ENCODE data around the gene PTP4A1. TPM values are rescaled to one million over a fixed set of nuclear protein-coding genes. Genes with fewer than 3 reads are reported as not detected.

The PTP4A1 gene
- total and polyA plus RNA-seq, 2 experiments from 2014 or later: 24.9 to 133 TPM

GRCh38 chr6:63565058-63565726 is 7.1 kb upstream of the PTP4A1 start:
- H3K9ac ChIP-seq: no peak overlapping the region
- no peaks in the 10 kb centered on the region for H3K27me3 ChIP-seq (replicated peaks; ENCODE audit: insufficient read depth)
- DNase-seq: no peak
- in situ Hi-C loops (cut with MboI): no loop called here
- H3K4me2 ChIP-seq (ENCODE audit: unreplicated experiment): no peak overlapping the region
- no peaks in the 10 kb centered on the region for H3K9me3 ChIP-seq (ENCODE audit: low read depth)
- H3K27ac ChIP-seq: no peak overlapping the region
- no peak for TF ChIP-seq EZH2 (IDR thresholded peaks at IDR 0.05; ENCODE audit: insufficient read depth, poor library complexity, severe bottlenecking)
- no peak for TF ChIP-seq EZH2phosphoT487 (IDR thresholded peaks at IDR 0.05; ENCODE audit: insufficient read depth, low read depth)
- H2AFZ ChIP-seq: no peak overlapping the region
- no peaks in the 10 kb centered on the region for H3K79me2 ChIP-seq (ENCODE audit: insufficient read depth)
- no peaks in the 10 kb centered on the region for H3K36me3 ChIP-seq (ENCODE audit: low read depth)
- H3F3A ChIP-seq (ENCODE audit: insufficient read depth): peaks cover 16% of the 10 kb centered on the region
- H3K9me2 ChIP-seq (ENCODE audit: insufficient read depth): no peaks in the 10 kb centered on the region
- peaks cover 19% of the 10 kb centered on the region for H3K4me1 ChIP-seq (ENCODE audit: insufficient read depth)
- WGBS, 2 experiments (ENCODE audit: low coverage in 1 of 2, low lambda C conversion rate in 2 of 2, missing lambda C conversion rate in 2 of 2): 87 to 89% methylated on average over 4 of the region's 4 CpGs
- no peak overlapping the region for H3K4me3 ChIP-seq
- no peaks in the 10 kb centered on the region for H4K20me1 ChIP-seq (ENCODE audit: insufficient read depth)

- WGBS, 2 experiments (ENCODE audit: low coverage in 1 of 2, low lambda C conversion rate in 2 of 2, missing lambda C conversion rate in 2 of 2): 49 to 60% methylated on average over 4 of the region's 4 CpGs
- Histone ChIP-seq H3K4me3 (no peak overlapping the region), H3F3A (ENCODE audit: insufficient read depth) (peaks cover 8% of the 10 kb centered on the region), H3K27me3 (replicated peaks; ENCODE audit: insufficient read depth) (no peaks in the 10 kb centered on the region), H4K20me1 (ENCODE audit: insufficient read depth) (no peaks in the 10 kb centered on the region), H3K9me2 (ENCODE audit: insufficient read depth) (no peaks in the 10 kb centered on the region), H3K27ac (no peak overlapping the region), H3K36me3 (ENCODE audit: low read depth) (no peaks in the 10 kb centered on the region), H2AFZ (no peak overlapping the region), H3K9ac (no peak overlapping the region), H3K9me3 (ENCODE audit: low read depth) (no peaks in the 10 kb centered on the region), H3K4me2 (ENCODE audit: unreplicated experiment) (no peak overlapping the region), H3K79me2 (ENCODE audit: insufficient read depth) (no peaks in the 10 kb centered on the region), H3K4me1 (ENCODE audit: insufficient read depth) (peaks cover 13% of the 10 kb centered on the region)
- no peak for TF ChIP-seq EZH2phosphoT487 (IDR thresholded peaks at IDR 0.05; ENCODE audit: insufficient read depth, low read depth)
- TF ChIP-seq EZH2 (IDR thresholded peaks at IDR 0.05; ENCODE audit: insufficient read depth, poor library complexity, severe bottlenecking): no peak
- in situ Hi-C loops (cut with MboI): no loop called here
- DNase-seq: no peak
Measured at GRCh38 chr6:63565727-63566596, 6.3 kb upstream of the PTP4A1 start.

- peaks cover 6% of the 10 kb centered on the region for H3K79me2 ChIP-seq (ENCODE audit: insufficient read depth)
- in situ Hi-C loops (cut with MboI): no loop called here
- no peak overlapping the region for H3K4me2 ChIP-seq (ENCODE audit: unreplicated experiment)
- no peak for DNase-seq
- H4K20me1 ChIP-seq (ENCODE audit: insufficient read depth): no peaks in the 10 kb centered on the region
- H3K9me3 ChIP-seq (ENCODE audit: low read depth): no peaks in the 10 kb centered on the region
- no peaks in the 10 kb centered on the region for H3K27me3 ChIP-seq (replicated peaks; ENCODE audit: insufficient read depth)
- no peak overlapping the region for H2AFZ ChIP-seq
- no peak overlapping the region for H3K4me3 ChIP-seq
- peaks cover 15% of the 10 kb centered on the region for H3K4me1 ChIP-seq (ENCODE audit: insufficient read depth)
- H3K27ac ChIP-seq: no peak overlapping the region
- 92 to 95% methylated on average over 1 of the region's 1 CpG for WGBS, 2 experiments (ENCODE audit: low coverage in 1 of 2, low lambda C conversion rate in 2 of 2, missing lambda C conversion rate in 2 of 2)
- no peak overlapping the region for H3K9ac ChIP-seq
- H3F3A ChIP-seq (ENCODE audit: insufficient read depth): peaks cover 10% of the 10 kb centered on the region; the same call in 1 of the 2 replicates
- H3K9me2 ChIP-seq (ENCODE audit: insufficient read depth): no peaks in the 10 kb centered on the region
- TF ChIP-seq EZH2phosphoT487 (IDR thresholded peaks at IDR 0.05; ENCODE audit: insufficient read depth, low read depth): no peak
- no peak for TF ChIP-seq EZH2 (IDR thresholded peaks at IDR 0.05; ENCODE audit: insufficient read depth, poor library complexity, severe bottlenecking)
- no peaks in the 10 kb centered on the region for H3K36me3 ChIP-seq (ENCODE audit: low read depth)
Measured at GRCh38 chr6:63567966-63568365, 4.3 kb upstream of the PTP4A1 start.

- DNase-seq: peak; percentile 94
- H3K9me2 ChIP-seq (ENCODE audit: insufficient read depth): no peaks in the 10 kb centered on the region
- H3K4me2 ChIP-seq (ENCODE audit: unreplicated experiment): peak overlapping the region; percentile 87
- peak overlapping the region; percentile 99 for H3K9ac ChIP-seq
- H3K27ac ChIP-seq: peak overlapping the region; percentile 98
- peaks cover 41% of the 10 kb centered on the region for H3K79me2 ChIP-seq (ENCODE audit: insufficient read depth)
- peaks cover 35% of the 10 kb centered on the region for H3F3A ChIP-seq (ENCODE audit: insufficient read depth)
- in situ Hi-C loops (cut with MboI): no loop called here
- no peaks in the 10 kb centered on the region for H3K27me3 ChIP-seq (replicated peaks; ENCODE audit: insufficient read depth)
- TF ChIP-seq EZH2 (IDR thresholded peaks at IDR 0.05; ENCODE audit: insufficient read depth, poor library complexity, severe bottlenecking): no peak
- peaks cover 11% of the 10 kb centered on the region; the same call in 1 of the 2 replicates for H4K20me1 ChIP-seq (ENCODE audit: insufficient read depth)
- no peaks in the 10 kb centered on the region for H3K9me3 ChIP-seq (ENCODE audit: low read depth)
- H2AFZ ChIP-seq: peak overlapping the region; percentile 79
- H3K36me3 ChIP-seq (ENCODE audit: low read depth): peaks cover 10% of the 10 kb centered on the region
- WGBS, 2 experiments (ENCODE audit: low coverage in 1 of 2, low lambda C conversion rate in 2 of 2, missing lambda C conversion rate in 2 of 2): 11% methylated on average over 20 of the region's 20 CpGs
- peaks cover 27% of the 10 kb centered on the region for H3K4me1 ChIP-seq (ENCODE audit: insufficient read depth)
- peak overlapping the region; percentile 77 for H3K4me3 ChIP-seq
Measured at GRCh38 chr6:63571361-63572043, 778 bp upstream of the PTP4A1 start.

All from GM23248 (cell line).